IMR-90 (cell line): ENCODE measurements around the gene NSUN7. TPM values are rescaled to one million over a fixed set of nuclear protein-coding genes. Genes with fewer than 3 reads are reported as not detected.

ENCODE experiments used
- ATAC-seq: fragments of 200-7000 bp; cut with Tn5 transposase; 2 replicates; pipeline ENCODE4 v1.9.1; 2020; ENCODE audit warnings: low read depth, mild to moderate bottlenecking, moderate library complexity
- BruUV-seq: library from RNA; stranded (reverse); fragments of 400-500 nt; replicated peaks from 2 replicates; lab custom pipeline; 2021; lab: Mats Ljungman, UMichigan
- CTCF ChIA-PET: fragments of 300-600 bp; formaldehyde crosslinking; extraction: SDS; loops from one replicate; lab custom pipeline; 2021; ENCODE audit warnings: antibody characterized with exemption; lab: Yijun Ruan, JAX
- POLR2A ChIA-PET: fragments of 300-600 bp; sonication (Branson Sonifier 250); formaldehyde crosslinking; loops from one replicate; lab custom pipeline; 2022; ENCODE audit warnings: antibody characterized with exemption; ENCODE audit not compliant: unreplicated experiment; lab: Charles Lee
- DNase-seq: peaks from one replicate; pipeline ENCODE4 v3.0.0; 2013
- H2AFZ ChIP-seq: replicated peaks from 2 replicates; pipeline ENCODE3; 2013; ENCODE audit warnings: low read length, mild to moderate bottlenecking; ENCODE audit not compliant: poor library complexity
- H2AK5ac ChIP-seq: 2 replicates; pipeline ENCODE4 v1.6.1; 2013; ENCODE audit warnings: low read depth, low read length, inconsistent platforms
- H2AK9ac ChIP-seq: replicated peaks from 2 replicates; pipeline ENCODE3; 2013; ENCODE audit warnings: mild to moderate bottlenecking, low read depth, low read length, moderate library complexity; ENCODE audit not compliant: poor library complexity
- H2BK120ac ChIP-seq: 2 replicates; pipeline ENCODE4 v1.6.1; 2013; ENCODE audit warnings: low read depth, low read length, inconsistent platforms
- H2BK15ac ChIP-seq: 3 replicates; pipeline ENCODE4 v1.6.1; 2013; ENCODE audit warnings: low read depth, low read length, inconsistent platforms
- H2BK20ac ChIP-seq: 2 replicates; pipeline ENCODE4 v1.6.1; 2013; ENCODE audit warnings: low read depth, mild to moderate bottlenecking, inconsistent platforms, low read length, moderate library complexity
- H2BK5ac ChIP-seq: 2 replicates; pipeline ENCODE4 v1.6.1; 2013; ENCODE audit warnings: mild to moderate bottlenecking, low read depth, low read length, inconsistent platforms; ENCODE audit not compliant: poor library complexity, severe bottlenecking
- H3K14ac ChIP-seq: replicated peaks from 2 replicates; pipeline ENCODE4 v1.6.1; 2013; ENCODE audit warnings: low read depth, low read length, inconsistent platforms
- H3K18ac ChIP-seq: 2 replicates; pipeline ENCODE4 v1.6.1; 2013; ENCODE audit warnings: low read depth, low read length, control low read depth
- H3K23ac ChIP-seq: 2 replicates; pipeline ENCODE4 v1.6.1; 2013; ENCODE audit warnings: low read depth, low read length, inconsistent platforms
- H3K27ac ChIP-seq: 2 replicates; pipeline ENCODE4 v1.5.1; 2013; ENCODE audit warnings: mild to moderate bottlenecking, control low read depth, low read length; ENCODE audit not compliant: insufficient read depth
- H3K27me3 ChIP-seq: 2 replicates; pipeline ENCODE4 v1.6.1; 2013; ENCODE audit warnings: low read length; ENCODE audit not compliant: control insufficient read depth, insufficient read depth
- H3K36me3 ChIP-seq: 2 replicates; pipeline ENCODE4 v1.6.1; 2013; ENCODE audit warnings: low read length, mixed read lengths; ENCODE audit not compliant: control insufficient read depth, insufficient read depth
- H3K4ac ChIP-seq: 2 replicates; pipeline ENCODE4 v1.6.1; 2013; ENCODE audit warnings: low read depth, low read length, inconsistent platforms
- H3K4me1 ChIP-seq: 2 replicates; pipeline ENCODE4 v1.6.1; 2013; ENCODE audit warnings: low read length, mixed read lengths; ENCODE audit not compliant: control insufficient read depth, insufficient read depth
- H3K4me2 ChIP-seq: 2 replicates; pipeline ENCODE4 v1.6.1; 2013; ENCODE audit warnings: low read depth, mild to moderate bottlenecking, control low read depth, low read length, moderate library complexity
- H3K4me3 ChIP-seq: 2 replicates; pipeline ENCODE4 v1.5.1; 2013; ENCODE audit warnings: low read depth, mild to moderate bottlenecking, control low read depth, low read length, moderate library complexity; ENCODE audit not compliant: insufficient read depth
- H3K56ac ChIP-seq: 2 replicates; pipeline ENCODE4 v1.6.1; 2013; ENCODE audit warnings: low read length, inconsistent platforms; ENCODE audit not compliant: insufficient read depth; ENCODE audit errors: extremely low read depth
- H3K79me1 ChIP-seq, 2 experiments: 2 replicates each; pipeline ENCODE4 v1.6.1; 2013; ENCODE audit warnings: low read length in 2 of 2, inconsistent platforms in 1 of 2, low read depth in 1 of 2
- H3K9ac ChIP-seq: 2 replicates; pipeline ENCODE4 v1.6.1; 2013; ENCODE audit warnings: low read depth, low read length, control low read depth
- H3K9me1 ChIP-seq: 2 replicates; pipeline ENCODE4 v1.6.1; 2013; ENCODE audit warnings: low read length, inconsistent platforms; ENCODE audit not compliant: insufficient read depth
- H3K9me3 ChIP-seq: 2 replicates; pipeline ENCODE4 v1.6.1; 2013; ENCODE audit warnings: low read length; ENCODE audit not compliant: control insufficient read depth, insufficient read depth
- H4K20me1 ChIP-seq: 2 replicates; pipeline ENCODE4 v1.6.1; 2013; ENCODE audit warnings: low read length, inconsistent platforms; ENCODE audit not compliant: insufficient read depth
- H4K5ac ChIP-seq: 2 replicates; pipeline ENCODE4 v1.6.1; 2013; ENCODE audit warnings: mild to moderate bottlenecking, low read depth, low read length, control low read depth
- H4K8ac ChIP-seq, 2 experiments: 2 replicates each; pipeline ENCODE4 v1.6.1; 2013; ENCODE audit warnings: low read depth in 2 of 2, low read length in 2 of 2, control low read depth in 1 of 2, inconsistent platforms in 1 of 2
- H4K91ac ChIP-seq: 2 replicates; pipeline ENCODE4 v1.6.1; 2013; ENCODE audit warnings: low read depth, low read length, inconsistent platforms; ENCODE audit not compliant: insufficient read depth
- BHLHE40 ChIP-seq: fragments of 150-350 bp; IDR thresholded peaks from 2 replicates; pipeline ENCODE4 v1.6.1; 2016; ENCODE audit warnings: mild to moderate bottlenecking, low read depth, low read length
- CEBPB ChIP-seq: IDR thresholded peaks from 2 replicates; pipeline ENCODE4 v1.6.1; 2012; ENCODE audit warnings: low read depth, low read length, improper control_type of control experiment
- ELK1 ChIP-seq: fragments of 150-350 bp; IDR thresholded peaks from 2 replicates; pipeline ENCODE4 v1.6.1; 2016; ENCODE audit warnings: low read depth, mild to moderate bottlenecking, low read length, moderate library complexity, borderline replicate concordance
- MAFK ChIP-seq: IDR thresholded peaks from 2 replicates; pipeline ENCODE4 v1.6.1; 2012; ENCODE audit warnings: low read depth, low read length, improper control_type of control experiment
- MXI1 ChIP-seq: IDR thresholded peaks from 2 replicates; pipeline ENCODE4 v1.6.1; 2012; ENCODE audit warnings: low read depth, mild to moderate bottlenecking, low read length, moderate library complexity, borderline replicate concordance
- NFE2L2 ChIP-seq: fragments of 150-350 bp; IDR thresholded peaks from 2 replicates; pipeline ENCODE4 v1.6.1; 2016; ENCODE audit warnings: low read depth, mild to moderate bottlenecking, low read length
- RAD21 ChIP-seq: IDR thresholded peaks from 2 replicates; pipeline ENCODE4 v1.6.1; 2012; ENCODE audit warnings: low read length, improper control_type of control experiment
- RCOR1 ChIP-seq: IDR thresholded peaks from 2 replicates; pipeline ENCODE4 v1.6.1; 2012; ENCODE audit warnings: mild to moderate bottlenecking, low read length, improper control_type of control experiment; ENCODE audit not compliant: insufficient replicate concordance
- RFX5 ChIP-seq: IDR thresholded peaks from 2 replicates; pipeline ENCODE4 v1.8.0; 2012; ENCODE audit warnings: low read depth, mild to moderate bottlenecking, low read length, moderate library complexity
- USF2 ChIP-seq: fragments of 150-350 bp; IDR thresholded peaks from 2 replicates; pipeline ENCODE4 v1.6.1; 2017; ENCODE audit warnings: mild to moderate bottlenecking, antibody characterized with exemption, low read length, low read depth
- WGBS, 2 experiments: methylation state at CpG; one replicate each; pipeline versions ENCODE4 v1.1.5 to v1.1.7; 2013; ENCODE audit warnings: missing lambda C conversion rate in 2 of 2; ENCODE audit not compliant: insufficient read length in 1 of 2; ENCODE audit errors: extremely low coverage in 2 of 2; 5-methylcytosine and 5-hydroxymethylcytosine counted together
- dilution Hi-C: fragments of 300-500 bp; cut with HindIII; formaldehyde crosslinking; loops from one replicate; pipeline ENCODE4 v1.14.3; 2018; ENCODE audit warnings: low sequenced_read_pairs; ENCODE audit not compliant: unreplicated experiment
- in situ Hi-C: fragments of 300-500 bp; cut with MboI; formaldehyde crosslinking; loops from 3 replicates; pipeline ENCODE4 v1.14.3; 2019; ENCODE audit warnings: low sequenced_read_pairs, inconsistent platforms, mixed read lengths
- intact Hi-C: fragments of 100-400 bp; cut with micrococcal nuclease; formaldehyde crosslinking; loops from 2 replicates; pipeline ENCODE4 v1.10.0; 2022
- polyA plus RNA-seq, 3 experiments: library from polyadenylated mRNA; depleted of rRNA; stranded (reverse); fragments of >200 nt; gene quantifications; 2 replicates each; pipeline ENCODE4 v1.2.3, GENCODE V29; 2012; ENCODE audit warnings: low replicate concordance in 1 of 3
- total RNA-seq: library from RNA; depleted of rRNA; stranded (reverse); fragments of >200 nt; gene quantifications from 2 replicates; pipeline ENCODE4 v1.2.3, GENCODE V29; 2012

Gene NSUN7
- total and polyA plus RNA-seq, 2 of the 4 experiments (the other 2 are of a cell fraction) = not detected

- no peak for TF ChIP-seq NFE2L2
- no peak for TF ChIP-seq RCOR1
- TF ChIP-seq MXI1 = no peak
- TF ChIP-seq CEBPB = no peak
- no peak for TF ChIP-seq USF2
- TF ChIP-seq RAD21 = no peak
- TF ChIP-seq BHLHE40 = no peak
- TF ChIP-seq MAFK = no peak
- TF ChIP-seq RFX5 = no peak
- no peak for TF ChIP-seq ELK1
- Histone ChIP-seq H4K8ac (no peak overlapping the region), H2BK15ac (no peak overlapping the region), H3K18ac (no peak overlapping the region), H3K36me3 (peaks cover 2% of the 10 kb centered on the region; the same call in 1 of the 2 replicates), H3K14ac (no peak overlapping the region), H3K27me3 (no peaks in the 10 kb centered on the region), H2BK20ac (no peak overlapping the region), H3K56ac (no peak overlapping the region), H3K27ac (no peak overlapping the region), H3K79me1 (no peaks in the 10 kb centered on the region; a peak in 1 of 4 replicates), H3K4ac (no peak overlapping the region), H4K20me1 (no peaks in the 10 kb centered on the region), H3K4me1 (no peaks in the 10 kb centered on the region), H2AK5ac (no peak overlapping the region), H4K5ac (no peak overlapping the region), H3K9me3 (no peaks in the 10 kb centered on the region), H2BK5ac (no peak overlapping the region), H3K4me2 (no peak overlapping the region), H3K9ac (no peak overlapping the region), H4K91ac (no peak overlapping the region), H2BK120ac (no peak overlapping the region), H3K23ac (no peak overlapping the region), H2AFZ (no peak overlapping the region), H2AK9ac (no peak overlapping the region), H3K4me3 (no peak overlapping the region), H3K9me1 (0 out of 2 replicates have a peak, but pooled peaks cover 2% of the 10 kb centered on the region)
- intact Hi-C loops (no loop called here), dilution Hi-C loops (no loop called here), in situ Hi-C loops (no loop called here)
- ChIA-PET POLR2A (no interaction called here), CTCF (no interaction called here)
- no peak for DNase-seq
- no peak for ATAC-seq
- BruUV-seq = no TSS peak
- WGBS, 2 experiments = no CpG with 5 or more reads among the region's 2 CpGs
Measured at GRCh38 chr4:40857956-40858355, 108.2 kb downstream of the NSUN7 start.
